Epithelial cell of esophagus (primary cell): Measurements from ENCODE around the gene TMBIM1.
A peak's percentile ranks its signal among the peaks of the same experiment; 100 is the strongest.
"Not testable (repeated sequence)": the region's sequence is repeated elsewhere in the genome, so short reads cannot be mapped to it uniquely, and the experiment has no call there.

Source experiments
- DNase-seq: peaks from one replicate; pipeline ENCODE4 v3.0.0; 2010; ENCODE audit warnings: low read depth
- H3K4me3 ChIP-seq: 2 replicates; pipeline ENCODE4 v1.5.1; 2011; ENCODE audit warnings: mild to moderate bottlenecking, low read length, control low read depth
- CTCF ChIP-seq: IDR thresholded peaks from 2 replicates; pipeline ENCODE4 v1.5.1; 2011; ENCODE audit warnings: low read depth, mild to moderate bottlenecking, low read length, control low read depth, inconsistent platforms; ENCODE audit not compliant: insufficient read depth; ENCODE audit errors: missing control alignments

TMBIM1 gene

DNA sequence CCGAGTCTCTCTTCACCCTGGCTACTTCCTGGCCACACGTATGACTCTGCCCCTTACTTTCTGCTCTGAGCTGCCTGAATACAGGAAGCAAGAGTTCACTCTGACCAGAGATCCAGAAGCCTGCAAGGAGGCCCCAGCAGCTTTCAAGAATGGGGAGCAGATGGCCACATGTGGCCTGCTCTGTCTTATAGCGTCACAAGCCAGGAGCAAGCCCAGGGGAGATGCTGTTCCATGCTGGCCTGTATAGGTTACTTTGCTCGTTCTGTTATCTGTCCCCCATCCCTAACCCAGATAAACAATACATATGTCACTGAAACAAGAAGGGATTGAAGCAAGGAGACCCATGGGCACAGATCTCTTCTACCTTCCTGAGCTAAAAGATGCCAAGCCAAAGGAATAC, 17.7 kb downstream of the TMBIM1 start:
- H3K4me3 ChIP-seq, result no peak overlapping the region
- no peak for DNase-seq
- TF ChIP-seq CTCF, result no peak

DNA sequence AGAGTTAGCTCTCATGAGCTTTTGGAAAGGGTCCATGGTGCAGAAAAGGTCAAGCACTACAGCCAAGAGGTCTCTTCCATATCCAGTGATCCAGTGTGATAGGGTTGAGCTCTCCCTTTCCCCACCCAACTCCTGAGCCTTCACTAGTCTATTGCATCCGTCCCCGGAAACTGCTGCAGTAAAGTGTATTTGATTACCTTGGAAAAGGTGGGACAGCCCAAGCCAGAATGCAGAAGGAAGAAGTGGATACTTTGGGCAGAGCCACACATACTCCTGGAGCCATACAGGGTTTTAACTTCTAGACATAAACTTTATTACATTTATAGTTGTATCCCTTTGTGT, 18.4 kb downstream of the TMBIM1 start:
- no peak for TF ChIP-seq CTCF
- no peak overlapping the region for H3K4me3 ChIP-seq
- DNase-seq, result no peak

DNA sequence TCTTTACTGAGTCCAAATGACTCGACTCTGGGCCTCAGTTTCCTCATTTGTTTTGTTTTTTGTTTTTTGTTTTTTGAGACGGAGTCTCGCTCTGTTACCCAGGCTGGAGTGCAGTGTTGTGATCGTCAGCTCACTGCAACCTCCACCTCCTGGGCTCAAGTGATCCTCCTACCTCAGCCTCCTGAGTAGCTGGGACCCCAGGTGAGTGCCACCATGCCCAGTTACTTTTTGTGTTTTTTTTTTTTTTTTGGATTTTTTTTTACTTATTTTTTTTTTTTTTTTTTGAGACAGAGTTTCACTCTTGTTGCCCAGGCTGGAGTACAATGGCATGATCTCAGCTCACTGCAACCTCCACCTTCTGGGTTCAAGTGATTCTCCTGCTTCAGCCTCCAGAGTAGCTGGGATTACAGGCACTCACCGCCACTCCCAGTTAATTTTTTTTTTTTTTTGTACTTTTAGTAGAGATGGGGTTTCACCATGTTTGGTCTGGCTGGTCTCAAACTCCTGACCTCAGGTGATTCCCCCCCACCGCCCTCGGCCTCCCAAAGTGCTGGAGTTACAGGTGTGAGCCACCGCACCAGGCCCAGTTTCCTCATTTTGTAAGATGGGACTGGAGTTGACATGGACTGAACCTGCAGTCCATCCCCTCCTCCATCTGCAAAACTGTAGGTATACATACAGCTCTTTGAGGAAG, 18.9 kb downstream of the TMBIM1 start:
- DNase-seq, H3K4me3 ChIP-seq: not testable (repeated sequence)

DNA sequence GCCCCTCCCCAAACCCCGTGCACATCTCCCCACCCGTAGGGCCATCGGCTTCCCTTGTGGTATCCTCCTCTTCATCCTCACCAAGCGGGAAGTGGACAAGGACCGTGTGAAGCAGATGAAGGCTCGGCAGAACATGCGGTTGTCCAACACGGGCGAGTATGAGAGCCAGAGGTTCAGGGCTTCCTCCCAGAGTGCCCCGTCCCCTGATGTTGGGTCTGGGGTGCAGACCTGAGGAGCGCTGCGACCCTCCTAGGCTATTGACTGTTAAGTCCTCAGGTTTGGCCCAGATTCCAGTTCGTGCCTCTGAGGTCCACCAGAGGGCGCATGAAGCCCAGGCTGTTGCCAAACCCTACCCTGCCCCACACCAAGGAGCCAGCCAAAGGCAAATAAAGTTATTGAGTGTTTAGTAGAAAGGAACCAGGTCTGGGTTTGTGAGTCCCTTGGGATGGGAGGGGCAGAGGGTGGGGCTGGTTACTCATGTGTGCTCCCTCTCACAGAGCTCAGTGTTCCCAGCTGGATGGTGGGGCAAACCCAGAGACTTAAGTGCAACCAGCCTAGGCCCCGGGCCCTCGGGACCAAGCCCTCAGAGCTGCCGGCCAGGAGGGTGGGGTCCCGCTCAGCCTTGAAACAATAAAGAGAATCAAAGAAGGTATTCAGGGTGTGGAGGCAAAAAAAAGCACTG, 19.6 kb downstream of the TMBIM1 start:
- peak overlapping the region; percentile 9 for H3K4me3 ChIP-seq
- peak; percentile 98 for DNase-seq
- TF ChIP-seq CTCF, result peak; percentile 95

- TF ChIP-seq CTCF, result no peak
- peak overlapping the region; percentile 98 for H3K4me3 ChIP-seq
Measured at GRCh38 chr2:218271865-218272530, 20.3 kb downstream of the TMBIM1 start.

GRCh38 chr2:218271487-218271797, 20.9 kb downstream of the TMBIM1 start:
- peak overlapping the region; percentile 98 for H3K4me3 ChIP-seq
- TF ChIP-seq CTCF, result no peak
- DNase-seq, result peak; percentile 56

More at GRCh38 chr2:218271865-218272530, 20.3 kb downstream of the TMBIM1 start:
- no peak for DNase-seq

DNA sequence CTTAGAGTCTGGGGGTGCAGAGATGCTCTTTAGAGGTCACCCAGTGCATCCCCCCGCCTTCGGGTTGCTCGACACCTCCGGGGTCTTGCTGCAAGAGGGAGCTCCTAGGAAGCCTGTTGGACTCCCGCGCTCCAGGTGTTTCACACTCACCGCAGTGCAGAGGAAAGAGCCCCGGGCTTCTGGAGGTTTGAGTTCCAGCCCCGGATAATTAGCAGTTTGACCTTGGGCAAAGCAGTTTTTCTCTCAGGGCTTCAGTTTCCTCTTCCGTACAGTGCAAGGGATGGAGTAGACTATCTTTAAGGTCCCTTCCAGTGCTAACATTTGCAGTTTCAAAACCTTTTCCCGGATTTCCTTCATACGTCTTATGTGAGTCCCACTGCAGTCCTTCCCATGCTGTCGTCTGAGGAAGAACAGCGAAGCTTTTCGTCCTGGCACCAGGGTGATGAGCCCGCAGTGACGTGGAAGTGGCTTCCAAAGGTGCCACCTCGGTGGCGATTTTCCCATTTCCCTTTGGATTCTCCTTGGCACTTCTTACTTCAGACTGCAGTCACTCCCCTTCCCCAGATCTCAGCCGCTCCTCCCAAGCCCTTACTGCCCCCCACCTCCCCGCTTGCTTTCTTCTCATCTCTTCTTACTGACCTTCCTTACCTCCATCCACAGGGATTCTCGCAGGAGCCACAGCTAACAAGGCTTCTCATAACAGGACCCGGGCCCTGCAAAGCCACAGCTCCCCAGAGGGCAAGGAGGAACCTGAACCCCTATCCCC, 21.4 kb downstream of the TMBIM1 start:
- DNase-seq, result no peak
- peak overlapping the region; percentile 98 for H3K4me3 ChIP-seq
- TF ChIP-seq CTCF, result no peak
